ENCODE measurements around the gene ALDH2. TPM values are rescaled to one million over a fixed set of nuclear protein-coding genes. Genes with fewer than 3 reads are reported as not detected.
"Not testable (repeated sequence)": the region's sequence is repeated elsewhere in the genome, so short reads cannot be mapped to it uniquely, and the experiment has no call there.

ALDH2 gene
- total and polyA plus RNA-seq, 2 donors (not counting 1 experiment from before 2014, with no cell fraction given): 7.0 to 22.3 TPM

GRCh38 chr12:111720457-111720856, 46.3 kb upstream of the ALDH2 start:
- ATAC-seq (ENCODE audit: low read depth) (no peak), DNase-seq (no peak)
- Histone ChIP-seq H3K27ac (ENCODE audit: low read length in 2 of 2) (no peak overlapping the region), H3K9ac (ENCODE audit: low read length) (no peak overlapping the region), H3K4me2 (replicated peaks; ENCODE audit: low read depth, low read length, poor library complexity, severe bottlenecking) (no peak overlapping the region), H3K36me3 (replicated peaks in 1 of 2; ENCODE audit: control extremely low read depth in 1 of 2, control insufficient read depth in 1 of 2, extremely low read depth in 1 of 2, insufficient read depth in 2 of 2, low read length in 1 of 2) (peaks cover 7 to 36% of the 10 kb centered on the region in 2 experiments), H3K79me2 (ENCODE audit: control insufficient read depth, insufficient read depth, low read length) (no peaks in the 10 kb centered on the region), H3K27me3 (replicated peaks in 1 of 4; ENCODE audit: control extremely low read depth in 1 of 4, control insufficient read depth in 3 of 4, insufficient read depth in 4 of 4, low read length in 3 of 4) (no peaks in the 10 kb centered on the region), H4K20me1 (ENCODE audit: control insufficient read depth, insufficient read depth, low read length, poor library complexity, severe bottlenecking) (no peaks in the 10 kb centered on the region), H3K4me3 (ENCODE audit: control extremely low read depth in 1 of 5, extremely low read depth in 1 of 5, insufficient read depth in 1 of 5, low read depth in 2 of 5, low read length in 4 of 5) (no peak overlapping the region), H3K9me3 (ENCODE audit: control extremely low read depth in 1 of 3, control insufficient read depth in 2 of 3, insufficient read depth in 1 of 3, low read length in 2 of 3) (no peaks in the 10 kb centered on the region), H3K4me1 (ENCODE audit: control insufficient read depth in 2 of 2, insufficient read depth in 2 of 2, low read length in 2 of 2) (no peaks in the 10 kb centered on the region), H2AFZ (ENCODE audit: insufficient read depth, low read depth, low read length, poor library complexity, severe bottlenecking) (no peak overlapping the region)
- Mint-ChIP-seq H3K27me3 (no peaks in the 10 kb centered on the region), H3K4me3 (no peak overlapping the region), H3K27ac (no peak overlapping the region), H3K9me3 (ENCODE audit: insufficient read depth) (no peaks in the 10 kb centered on the region), H3K4me1 (no peaks in the 10 kb centered on the region)
- CTCF ChIA-PET: no interaction called here
- TF ChIP-seq EZH2 (IDR thresholded peaks at IDR 0.05; ENCODE audit: borderline replicate concordance, insufficient read depth, low read depth, low read length, poor library complexity, severe bottlenecking): no peak
- no peak for TF ChIP-seq CTCF (IDR thresholded peaks at IDR 0.05)
- 100% methylated on average over 2 of the region's 6 CpGs for WGBS (ENCODE audit: insufficient coverage)
- POLR2A ChIA-PET: no interaction called here
- intact Hi-C loops (cut with micrococcal nuclease): no loop called here

GRCh38 chr12:111723646-111724360, 42.9 kb upstream of the ALDH2 start:
- H3K9me3 ChIP-seq (ENCODE audit: control extremely low read depth in 1 of 3, control insufficient read depth in 2 of 3, insufficient read depth in 1 of 3, low read length in 2 of 3); H3K9ac ChIP-seq (ENCODE audit: low read length); CTCF ChIA-PET; H3K9me3 Mint-ChIP-seq (ENCODE audit: insufficient read depth); POLR2A ChIA-PET; H3K27ac Mint-ChIP-seq; H3K4me3 Mint-ChIP-seq; intact Hi-C loops (cut with micrococcal nuclease); H3K27ac ChIP-seq (ENCODE audit: low read length in 2 of 2); H3K4me1 Mint-ChIP-seq; H3K27me3 Mint-ChIP-seq; ATAC-seq (ENCODE audit: low read depth); DNase-seq; H3K4me1 ChIP-seq (ENCODE audit: control insufficient read depth in 2 of 2, insufficient read depth in 2 of 2, low read length in 2 of 2); H3K4me2 ChIP-seq (replicated peaks; ENCODE audit: low read depth, low read length, poor library complexity, severe bottlenecking); H2AFZ ChIP-seq (ENCODE audit: insufficient read depth, low read depth, low read length, poor library complexity, severe bottlenecking); H4K20me1 ChIP-seq (ENCODE audit: control insufficient read depth, insufficient read depth, low read length, poor library complexity, severe bottlenecking); H3K79me2 ChIP-seq (ENCODE audit: control insufficient read depth, insufficient read depth, low read length); H3K4me3 ChIP-seq (ENCODE audit: control extremely low read depth in 1 of 5, extremely low read depth in 1 of 5, insufficient read depth in 1 of 5, low read depth in 2 of 5, low read length in 4 of 5); H3K27me3 ChIP-seq (replicated peaks in 1 of 4; ENCODE audit: control extremely low read depth in 1 of 4, control insufficient read depth in 3 of 4, insufficient read depth in 4 of 4, low read length in 3 of 4): not testable (repeated sequence)
- 98% methylated on average over 17 of the region's 46 CpGs for WGBS (ENCODE audit: insufficient coverage)
- H3K36me3 ChIP-seq (replicated peaks in 1 of 2; ENCODE audit: control extremely low read depth in 1 of 2, control insufficient read depth in 1 of 2, extremely low read depth in 1 of 2, insufficient read depth in 2 of 2, low read length in 1 of 2): peaks cover 3 to 14% of the 10 kb centered on the region in 2 experiments

Data from B cell (primary cell).